Large intestine (tissue), 3 donors: Measurements from ENCODE around the gene LIM2. TPM values are rescaled to one million over a fixed set of nuclear protein-coding genes. Genes with fewer than 3 reads are reported as not detected.

Experiments
- DNase-seq, 2 donors: peaks; one replicate each; pipeline versions ENCODE4 v3.0.0 to v3.0.0-alpha.2; 2013
- H3K27ac ChIP-seq: one replicate; pipeline ENCODE4 v1.5.1; 2013; ENCODE audit warnings: low read length
- H3K27me3 ChIP-seq: 2 replicates; pipeline ENCODE4 v1.6.1; 2013; ENCODE audit warnings: low read length; ENCODE audit not compliant: control insufficient read depth, insufficient read depth
- H3K36me3 ChIP-seq: 2 replicates; pipeline ENCODE4 v1.6.1; 2013; ENCODE audit warnings: low read length; ENCODE audit not compliant: control insufficient read depth, insufficient read depth
- H3K4me1 ChIP-seq: one replicate; pipeline ENCODE4 v1.6.1; 2013; ENCODE audit warnings: low read length; ENCODE audit not compliant: control insufficient read depth, insufficient read depth
- H3K4me3 ChIP-seq: one replicate; pipeline ENCODE4 v1.5.1; 2013; ENCODE audit warnings: low read length
- H3K9me3 ChIP-seq: one replicate; pipeline ENCODE4 v1.6.1; 2013; ENCODE audit warnings: mild to moderate bottlenecking, low read depth, low read length, moderate library complexity; ENCODE audit not compliant: control insufficient read depth
- WGBS: methylation state at CpG from one replicate; pipeline ENCODE4 v1.1.5; 2013; ENCODE audit warnings: low lambda C conversion rate; ENCODE audit not compliant: insufficient coverage; 5-methylcytosine and 5-hydroxymethylcytosine counted together
- polyA plus RNA-seq: library from polyadenylated mRNA; unstranded; fragments of 120-200 nt; gene quantifications from one replicate; pipeline ENCODE4 v1.2.1, GENCODE V29; 2013

Gene LIM2
- polyA plus RNA-seq, 1 donor = not detected

DNA sequence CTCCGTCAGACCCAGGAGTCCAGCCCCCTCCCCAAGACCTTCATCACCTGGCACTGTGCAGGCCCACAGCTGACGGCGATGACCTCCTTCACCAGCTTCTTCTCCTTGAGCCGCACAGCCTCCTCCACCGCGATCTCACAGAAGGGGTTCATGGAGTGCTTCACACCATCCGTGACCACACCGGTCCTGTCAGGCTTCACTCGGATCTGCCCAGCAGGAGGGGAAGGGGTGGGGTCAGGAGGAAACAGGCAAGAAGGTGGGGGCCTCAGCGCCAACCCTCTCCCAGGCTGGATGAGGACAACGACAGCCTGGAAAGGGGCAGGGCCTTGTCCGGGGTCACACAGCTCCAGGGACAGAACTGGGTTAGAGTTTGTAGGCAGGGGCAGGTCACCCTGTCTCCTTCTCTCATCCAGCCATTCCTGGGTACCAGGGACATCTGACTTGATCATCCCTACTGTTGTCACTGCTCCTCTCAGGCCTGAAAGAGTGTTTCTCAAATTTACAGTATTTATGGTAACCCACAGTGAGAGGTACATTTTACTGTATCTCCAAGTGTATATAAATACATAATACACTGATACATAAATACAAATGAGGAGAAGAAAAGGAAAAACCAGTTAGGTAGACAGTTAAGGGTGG, 33.6 kb downstream of the LIM2 start:
- no peak for DNase-seq
- H3K36me3 ChIP-seq = peaks cover 38% of the 10 kb centered on the region

DNA sequence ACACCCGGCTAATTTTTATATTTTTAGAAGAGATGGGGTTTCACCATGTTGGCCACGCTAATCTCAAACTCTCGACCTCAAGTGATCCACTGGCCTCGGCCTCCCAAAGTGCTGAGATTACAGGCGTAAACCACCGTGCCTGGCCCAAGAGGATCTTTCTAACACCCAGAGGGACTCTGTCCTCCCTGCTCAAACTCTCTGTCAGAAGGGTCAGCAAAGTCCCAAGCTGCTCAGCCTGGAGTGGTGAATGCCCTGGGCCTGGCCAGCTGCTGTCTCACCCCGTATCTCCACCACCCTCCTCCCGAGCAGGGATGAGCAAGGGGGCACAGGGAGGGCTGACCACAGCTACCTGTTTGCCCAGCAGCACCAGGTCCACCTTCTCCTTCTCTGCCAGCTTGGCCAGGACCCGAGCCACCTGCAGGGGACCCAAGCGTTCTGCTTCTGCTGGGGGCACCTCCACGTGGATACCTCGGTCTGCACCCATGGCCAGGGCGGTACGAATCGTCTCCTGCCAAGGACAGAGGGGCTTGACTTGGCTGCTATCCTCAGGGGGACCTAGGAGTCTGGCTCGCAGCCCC, 34.9 kb downstream of the LIM2 start:
- Histone ChIP-seq H3K27me3 (no peaks in the 10 kb centered on the region), H3K9me3 (no peaks in the 10 kb centered on the region), H3K4me3 (no peak overlapping the region), H3K36me3 (peaks cover 40% of the 10 kb centered on the region), H3K4me1 (no peaks in the 10 kb centered on the region), H3K27ac (no peak overlapping the region)
- no peak for DNase-seq
- WGBS = no CpG with 5 or more reads among the region's 16 CpGs

More for the DNA sequence above, 33.6 kb downstream of the LIM2 start:
- WGBS = no CpG with 5 or more reads among the region's 12 CpGs
- Histone ChIP-seq H3K4me1 (no peaks in the 10 kb centered on the region), H3K9me3 (no peaks in the 10 kb centered on the region), H3K4me3 (no peak overlapping the region), H3K27me3 (no peaks in the 10 kb centered on the region), H3K27ac (peak overlapping the region; percentile 30)

GRCh38 chr19:51351266-51351990, 36.3 kb downstream of the LIM2 start:
- Histone ChIP-seq H3K27me3 (no peaks in the 10 kb centered on the region), H3K27ac (no peak overlapping the region), H3K4me1 (no peaks in the 10 kb centered on the region), H3K36me3 (peaks cover 51% of the 10 kb centered on the region), H3K9me3 (no peaks in the 10 kb centered on the region), H3K4me3 (no peak overlapping the region)
- WGBS = 100% methylated on average over 1 of the region's 11 CpGs
- no peak for DNase-seq

- DNase-seq = no peak
- H3K27ac ChIP-seq = no peak overlapping the region
- H3K4me1 ChIP-seq = no peaks in the 10 kb centered on the region
- no peaks in the 10 kb centered on the region for H3K27me3 ChIP-seq
- no peaks in the 10 kb centered on the region for H3K9me3 ChIP-seq
- H3K36me3 ChIP-seq = peaks cover 60% of the 10 kb centered on the region
- WGBS = 100% methylated on average over 1 of the region's 10 CpGs
- no peak overlapping the region for H3K4me3 ChIP-seq
Observed at GRCh38 chr19:51347209-51347928, 40.4 kb downstream of the LIM2 start.

DNA sequence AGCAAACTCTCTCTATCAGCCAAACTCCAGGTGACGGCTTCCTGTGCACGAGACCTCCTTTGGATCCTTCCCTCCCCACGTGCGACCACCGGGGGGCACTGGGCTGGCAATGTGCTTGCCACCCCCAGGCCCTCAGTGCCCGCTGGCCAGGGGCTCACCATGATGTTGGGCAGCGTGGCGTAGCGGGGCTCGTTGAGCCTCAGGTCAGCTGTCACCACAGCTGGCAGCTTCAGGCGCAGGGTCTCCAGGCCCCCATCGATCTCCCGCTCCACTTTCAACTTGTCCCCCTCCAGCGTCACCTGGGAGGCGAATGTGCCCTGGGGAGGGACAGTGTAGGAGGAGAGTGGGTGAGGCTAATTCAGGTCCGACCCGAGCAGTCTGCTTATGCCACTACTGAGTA, 41.0 kb downstream of the LIM2 start:
- no peak overlapping the region for H3K27ac ChIP-seq
- H3K36me3 ChIP-seq = peaks cover 54% of the 10 kb centered on the region
- H3K27me3 ChIP-seq = no peaks in the 10 kb centered on the region
- no peaks in the 10 kb centered on the region for H3K4me1 ChIP-seq
- whole genome bisulfite sequencing = no CpG with 5 or more reads among the region's 17 CpGs
- H3K9me3 ChIP-seq = no peaks in the 10 kb centered on the region
- no peak overlapping the region for H3K4me3 ChIP-seq
- DNase-seq = no peak

GRCh38 chr19:51345076-51345620, 42.6 kb downstream of the LIM2 start:
- H3K9me3 ChIP-seq = no peaks in the 10 kb centered on the region
- no peak overlapping the region for H3K27ac ChIP-seq
- peaks cover 8% of the 10 kb centered on the region for H3K27me3 ChIP-seq
- no peak overlapping the region for H3K4me3 ChIP-seq
- no peaks in the 10 kb centered on the region for H3K4me1 ChIP-seq
- peaks cover 40% of the 10 kb centered on the region for H3K36me3 ChIP-seq
- no CpG with 5 or more reads among the region's 9 CpGs for WGBS
- no peak for DNase-seq

DNA sequence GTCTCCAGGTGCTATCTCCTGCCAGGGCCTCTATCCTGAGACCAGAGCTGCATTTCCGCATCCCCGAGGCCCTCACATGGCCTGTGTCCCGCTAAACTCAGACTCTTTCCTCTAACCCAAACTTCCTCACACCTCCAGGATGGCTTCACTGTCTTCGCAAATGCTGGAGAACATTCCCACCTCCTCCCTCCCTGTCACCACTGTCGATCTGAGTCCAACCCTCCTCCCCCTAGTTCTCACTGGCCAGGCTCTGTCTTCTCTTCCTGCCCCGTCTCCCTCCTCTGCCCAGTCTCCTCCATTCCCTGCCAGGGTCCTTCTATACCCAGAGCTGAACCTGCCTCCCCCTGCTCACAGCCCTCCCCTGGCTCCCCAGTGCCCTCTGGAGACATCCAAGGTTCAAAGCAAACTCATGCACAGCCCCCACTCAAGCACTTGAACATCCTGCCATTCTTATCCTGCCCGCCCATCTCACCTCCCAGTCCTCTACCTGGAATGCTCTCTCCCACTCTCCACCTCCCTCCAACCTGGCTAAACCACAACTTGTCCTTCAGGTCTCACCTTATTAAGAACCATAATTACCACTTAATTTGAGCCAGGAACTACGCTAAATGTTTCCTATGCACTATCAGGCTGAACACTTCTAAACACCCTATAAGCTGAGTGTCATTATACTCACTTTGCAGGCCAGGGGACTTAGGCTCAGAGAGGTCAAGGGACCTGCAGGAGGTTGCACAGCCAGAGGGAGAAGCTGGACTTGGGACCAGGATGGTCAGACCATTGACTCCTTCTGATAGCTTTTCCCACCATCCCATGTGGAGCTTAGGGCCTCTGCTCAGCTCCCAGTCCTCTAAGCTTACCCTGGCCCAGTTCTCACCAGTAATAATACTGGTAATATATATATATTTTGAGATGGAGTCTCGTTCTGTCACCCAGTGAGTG, 44.9 kb downstream of the LIM2 start:
- Histone ChIP-seq H3K9me3 (no peaks in the 10 kb centered on the region), H3K27me3 (peaks cover 8% of the 10 kb centered on the region), H3K4me1 (peaks cover 6% of the 10 kb centered on the region), H3K36me3 (peaks cover 31% of the 10 kb centered on the region), H3K4me3 (no peak overlapping the region), H3K27ac (no peak overlapping the region)
- no CpG with 5 or more reads among the region's 9 CpGs for WGBS
- DNase-seq = no peak

DNA sequence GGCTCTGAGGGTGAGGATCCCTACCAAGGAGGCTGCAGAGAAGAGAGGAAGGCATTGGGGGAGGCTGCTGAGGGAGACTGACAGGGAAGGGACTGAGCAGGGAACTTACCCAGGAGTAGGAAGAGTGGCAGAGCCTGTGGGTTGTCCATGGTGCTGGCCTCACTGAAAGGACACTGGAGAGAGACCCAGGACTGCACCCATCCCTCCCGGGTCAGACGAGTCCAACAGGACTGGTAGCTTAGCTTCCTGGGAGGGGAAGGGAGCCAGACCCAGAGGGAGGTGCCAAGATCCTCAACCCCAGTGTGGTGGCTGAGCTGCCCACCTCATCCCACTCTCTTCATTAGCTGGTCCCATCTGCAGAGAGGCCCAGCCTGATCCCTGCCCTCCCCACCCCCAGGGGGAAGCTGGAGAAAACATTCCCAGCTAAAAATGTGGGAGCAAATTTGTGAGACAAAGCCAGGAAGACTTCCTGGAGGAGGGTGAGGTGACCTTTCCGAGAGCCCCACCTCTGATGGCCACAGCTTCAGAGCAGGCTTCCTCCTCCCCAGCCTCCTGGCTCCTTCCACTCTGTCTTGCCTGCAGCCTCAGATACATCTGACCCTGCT, 45.7 kb downstream of the LIM2 start, which contains the start of gene VSIG10L:
Gene VSIG10L (minus strand): TSS at position 164 of the 605 bp plus-strand sequence. CDS start 15 bp downstream, at position 149.
- DNase-seq = no peak
- Histone ChIP-seq H3K4me3 (no peak within 1 kb of the TSS), H3K4me1 (peaks cover 6% of the 10 kb centered on the region), H3K9me3 (no peaks in the 10 kb centered on the region), H3K27ac (no peak within 1 kb of the TSS), H3K36me3 (peaks cover 23% of the 10 kb centered on the region), H3K27me3 (peaks cover 8% of the 10 kb centered on the region)
- WGBS = no CpG with 5 or more reads among the region's 3 CpGs

GRCh38 chr19:51341066-51341465, 46.7 kb downstream of the LIM2 start:
- peaks cover 8% of the 10 kb centered on the region for H3K27me3 ChIP-seq
- H3K27ac ChIP-seq = no peak overlapping the region
- H3K36me3 ChIP-seq = peaks cover 13% of the 10 kb centered on the region
- no peak for DNase-seq
- no peak overlapping the region for H3K4me3 ChIP-seq
- H3K4me1 ChIP-seq = peaks cover 6% of the 10 kb centered on the region
- no CpG with 5 or more reads among the region's 18 CpGs for WGBS
- no peaks in the 10 kb centered on the region for H3K9me3 ChIP-seq
